T1000 (cell line): ENCODE measurements around the gene SMPD4.
"Not testable (repeated sequence)": the region's sequence is repeated elsewhere in the genome, so short reads cannot be mapped to it uniquely, and the experiment has no call there.

Experiments used
- DNase-seq: peaks from one replicate; lab custom pipeline; 2025; ENCODE audit warnings: mixed read lengths; lab: John Stamatoyannopoulos, UW

The SMPD4 gene

GRCh38 chr2:130181325-130181879, at the start of gene SMPD4:
Gene SMPD4, minus strand, starts transcription at chr2:130181602. Its CDS starts 5,010 bp downstream, at chr2:130176592.
- peak; percentile 90 for DNase-seq

GRCh38 chr2:130230907-130231306, 49.5 kb upstream of the SMPD4 start:
- not testable (repeated sequence) for DNase-seq

GRCh38 chr2:130230376-130230775, 49.0 kb upstream of the SMPD4 start:
- DNase-seq, result not testable (repeated sequence)

- DNase-seq, result peak; percentile 22
These were observed 47.7 kb upstream of the SMPD4 start for GRCh38 chr2:130229161-130229510.

GRCh38 chr2:130228467-130229160, 47.2 kb upstream of the SMPD4 start:
- DNase-seq, result not testable (repeated sequence)

GRCh38 chr2:130228005-130228404, 46.6 kb upstream of the SMPD4 start:
- DNase-seq, result not testable (repeated sequence)

- DNase-seq, result not testable (repeated sequence)
These were observed 41.1 kb upstream of the SMPD4 start for GRCh38 chr2:130222523-130222922.

- DNase-seq, result not testable (repeated sequence)
These were observed 39.1 kb upstream of the SMPD4 start for GRCh38 chr2:130220505-130220904.

GRCh38 chr2:130219147-130219546, 37.7 kb upstream of the SMPD4 start:
- not testable (repeated sequence) for DNase-seq

- not testable (repeated sequence) for DNase-seq
These were observed 25.6 kb upstream of the SMPD4 start for GRCh38 chr2:130207051-130207450.

GRCh38 chr2:130203150-130203549, 21.7 kb upstream of the SMPD4 start:
- DNase-seq, result not testable (repeated sequence)

- not testable (repeated sequence) for DNase-seq
These were observed 21.1 kb upstream of the SMPD4 start for GRCh38 chr2:130202518-130202917.

- DNase-seq, result no peak
These were observed 16.9 kb upstream of the SMPD4 start, which contains the start of gene TUBA3E for GRCh38 chr2:130198343-130198742. Gene TUBA3E, minus strand, starts transcription at chr2:130198439. Its CDS starts 79 bp downstream, at chr2:130198360.

GRCh38 chr2:130196052-130196451, 14.7 kb upstream of the SMPD4 start:
- not testable (repeated sequence) for DNase-seq

- DNase-seq, result not testable (repeated sequence)
These were observed 13.8 kb upstream of the SMPD4 start for GRCh38 chr2:130195089-130195635.

- not testable (repeated sequence) for DNase-seq
These were observed 12.4 kb upstream of the SMPD4 start for GRCh38 chr2:130193824-130194223.

- DNase-seq, result not testable (repeated sequence)
These were observed 11.0 kb upstream of the SMPD4 start for GRCh38 chr2:130192451-130192850.

- not testable (repeated sequence) for DNase-seq
These were observed 9.9 kb upstream of the SMPD4 start for GRCh38 chr2:130191319-130191718.

- DNase-seq, result no peak
These were observed 8.8 kb upstream of the SMPD4 start for GRCh38 chr2:130190237-130190636.

- DNase-seq, result not testable (repeated sequence)
These were observed 7.6 kb upstream of the SMPD4 start for GRCh38 chr2:130188958-130189357.

- not testable (repeated sequence) for DNase-seq
These were observed 6.7 kb upstream of the SMPD4 start for GRCh38 chr2:130187859-130188792.

- DNase-seq, result no peak
These were observed 5.9 kb upstream of the SMPD4 start for GRCh38 chr2:130187268-130187667.
